GM21423 (cell line): ENCODE data around the gene B4GALT2.

Experiments
- ATAC-seq: cut with Tn5 transposase; IDR thresholded peaks from one replicate; pipeline ENCODE4 v1.9.1; 2021; ENCODE audit warnings: mild to moderate bottlenecking, moderate library complexity; ENCODE audit not compliant: unreplicated experiment

B4GALT2 gene, protein sequence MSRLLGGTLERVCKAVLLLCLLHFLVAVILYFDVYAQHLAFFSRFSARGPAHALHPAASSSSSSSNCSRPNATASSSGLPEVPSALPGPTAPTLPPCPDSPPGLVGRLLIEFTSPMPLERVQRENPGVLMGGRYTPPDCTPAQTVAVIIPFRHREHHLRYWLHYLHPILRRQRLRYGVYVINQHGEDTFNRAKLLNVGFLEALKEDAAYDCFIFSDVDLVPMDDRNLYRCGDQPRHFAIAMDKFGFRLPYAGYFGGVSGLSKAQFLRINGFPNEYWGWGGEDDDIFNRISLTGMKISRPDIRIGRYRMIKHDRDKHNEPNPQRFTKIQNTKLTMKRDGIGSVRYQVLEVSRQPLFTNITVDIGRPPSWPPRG

DNA sequence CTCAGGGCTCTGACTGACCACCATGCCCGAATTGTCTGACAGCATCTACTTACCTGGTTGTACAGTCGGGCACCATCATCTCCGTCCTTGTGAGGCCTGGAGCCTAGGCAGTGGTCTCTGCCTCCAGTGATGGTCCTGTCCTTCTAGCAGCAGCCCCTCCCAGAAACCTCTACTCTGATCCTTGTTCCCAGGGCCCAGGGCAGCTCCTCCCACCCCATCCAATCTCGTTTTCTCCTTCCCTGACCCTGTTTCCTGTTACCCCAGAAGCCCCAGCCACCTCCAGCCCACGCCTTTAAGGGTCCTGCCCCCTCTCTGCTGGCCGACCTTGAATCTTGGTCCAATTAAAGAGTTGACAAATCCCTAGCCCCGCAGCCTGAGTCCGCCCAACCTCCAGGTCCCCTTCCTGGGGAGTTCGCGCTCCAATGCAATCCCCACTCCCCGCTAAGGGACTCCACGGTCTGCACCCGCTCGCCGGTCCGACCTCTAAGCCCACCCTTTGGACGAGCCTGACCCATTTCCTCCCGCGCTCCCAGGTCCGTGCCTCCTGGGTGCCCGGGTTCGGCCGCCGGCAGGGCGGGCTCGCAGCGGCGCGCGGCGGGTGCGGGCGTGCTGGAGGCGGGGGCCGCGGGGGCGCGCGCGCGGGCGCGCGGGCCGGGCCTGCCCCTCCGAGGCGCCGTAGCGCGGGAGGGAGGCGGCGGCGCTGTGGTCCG is at the start of gene B4GALT2:
Gene B4GALT2 (plus strand): TSS at position 660 of the 710 bp plus-strand sequence. CDS start 1,951 bp downstream, outside the sequence.
- no peak for ATAC-seq

DNA sequence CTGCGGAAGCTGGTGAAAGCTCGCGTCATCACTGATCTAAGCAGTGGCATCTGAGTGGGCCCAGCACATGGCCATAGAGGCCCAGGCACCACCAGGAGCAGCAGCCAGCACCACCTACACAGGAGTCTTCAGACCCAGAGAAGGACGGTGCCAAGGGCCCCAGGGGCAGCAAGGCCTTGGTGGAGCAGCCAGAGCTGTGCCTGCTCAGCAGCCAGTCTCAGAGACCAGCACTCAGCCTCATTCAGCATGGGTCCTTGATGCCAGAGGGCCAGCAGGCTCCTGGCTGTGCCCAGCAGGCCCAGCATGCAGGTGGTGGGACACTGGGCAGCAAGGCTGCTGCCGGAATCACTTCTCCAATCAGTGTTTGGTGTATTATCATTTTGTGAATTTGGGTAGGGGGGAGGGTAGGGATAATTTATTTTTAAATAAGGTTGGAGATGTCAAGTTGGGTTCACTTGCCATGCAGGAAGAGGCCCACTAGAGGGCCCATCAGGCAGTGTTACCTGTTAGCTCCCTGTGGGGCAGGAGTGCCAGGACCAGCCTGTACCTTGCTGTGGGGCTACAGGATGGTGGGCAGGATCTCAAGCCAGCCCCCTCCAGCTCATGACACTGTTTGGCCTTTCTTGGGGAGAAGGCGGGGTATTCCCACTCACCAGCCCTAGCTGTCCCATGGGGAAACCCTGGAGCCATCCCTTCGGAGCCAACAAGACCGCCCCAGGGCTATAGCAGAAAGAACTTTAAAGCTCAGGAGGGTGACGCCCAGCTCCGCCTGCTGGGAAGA is 48.7 kb upstream of the B4GALT2 start:
- no peak for ATAC-seq

DNA sequence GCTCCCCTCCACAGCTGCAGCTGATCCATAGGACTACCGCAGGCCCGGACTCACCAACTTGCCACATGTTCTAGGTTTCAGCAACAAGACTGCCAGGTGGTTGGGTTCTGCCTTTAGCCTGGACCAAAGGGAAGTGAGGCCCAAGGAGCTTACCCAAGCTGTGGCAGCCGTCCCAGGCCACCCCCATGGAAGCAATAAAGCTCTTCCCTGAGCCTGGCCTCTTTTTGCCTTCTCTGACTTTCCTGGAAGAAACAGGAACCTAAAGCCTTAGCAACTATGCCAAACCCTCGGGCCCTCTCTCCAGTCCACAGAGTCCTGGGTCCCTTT is 48.1 kb upstream of the B4GALT2 start:
- ATAC-seq = no peak

DNA sequence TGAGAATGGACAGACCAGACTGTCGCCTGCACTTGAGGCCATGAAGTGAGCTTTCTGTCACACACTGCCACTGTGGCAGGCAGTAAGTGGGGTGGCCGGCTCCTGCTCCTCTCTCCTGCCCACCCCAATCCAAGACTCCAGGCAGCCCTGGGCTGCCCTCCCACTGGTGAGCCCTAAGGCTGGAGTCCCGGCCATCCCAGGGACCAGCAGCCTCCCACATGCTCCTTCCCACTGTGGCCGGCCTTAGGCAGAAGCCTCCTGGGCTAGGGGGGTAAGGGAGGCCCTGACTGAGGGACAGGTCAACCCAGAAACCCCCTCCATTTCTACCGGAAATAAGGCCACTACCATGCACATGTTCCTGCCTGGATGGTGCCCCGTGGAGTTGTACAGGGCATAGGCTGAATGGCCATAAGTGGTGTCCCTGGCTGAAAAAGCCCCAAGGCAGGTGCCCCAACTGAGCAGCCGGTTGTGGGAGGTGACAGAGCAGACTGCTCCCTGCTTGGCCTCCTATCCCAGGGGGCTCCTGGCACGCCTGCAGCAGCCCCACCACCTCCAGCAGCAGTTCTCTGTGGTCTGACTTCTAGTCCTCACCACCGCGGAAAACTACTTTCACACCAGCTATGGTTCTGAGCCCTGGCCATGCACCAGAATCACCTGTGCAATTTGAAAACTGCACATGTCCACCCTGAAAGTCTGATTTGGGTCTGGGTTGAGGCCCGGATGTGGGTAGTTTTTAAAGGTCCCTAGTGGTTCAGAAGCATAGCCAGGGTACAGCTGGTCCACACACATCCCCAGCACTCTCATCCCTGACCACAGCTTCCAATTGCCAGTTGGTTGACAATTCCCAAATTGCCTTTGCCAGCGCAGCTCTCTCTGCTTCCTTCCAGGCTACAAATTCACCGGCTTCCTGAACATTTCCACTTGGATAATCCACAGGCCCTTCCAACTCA is 47.0 kb upstream of the B4GALT2 start:
- ATAC-seq = no peak

DNA sequence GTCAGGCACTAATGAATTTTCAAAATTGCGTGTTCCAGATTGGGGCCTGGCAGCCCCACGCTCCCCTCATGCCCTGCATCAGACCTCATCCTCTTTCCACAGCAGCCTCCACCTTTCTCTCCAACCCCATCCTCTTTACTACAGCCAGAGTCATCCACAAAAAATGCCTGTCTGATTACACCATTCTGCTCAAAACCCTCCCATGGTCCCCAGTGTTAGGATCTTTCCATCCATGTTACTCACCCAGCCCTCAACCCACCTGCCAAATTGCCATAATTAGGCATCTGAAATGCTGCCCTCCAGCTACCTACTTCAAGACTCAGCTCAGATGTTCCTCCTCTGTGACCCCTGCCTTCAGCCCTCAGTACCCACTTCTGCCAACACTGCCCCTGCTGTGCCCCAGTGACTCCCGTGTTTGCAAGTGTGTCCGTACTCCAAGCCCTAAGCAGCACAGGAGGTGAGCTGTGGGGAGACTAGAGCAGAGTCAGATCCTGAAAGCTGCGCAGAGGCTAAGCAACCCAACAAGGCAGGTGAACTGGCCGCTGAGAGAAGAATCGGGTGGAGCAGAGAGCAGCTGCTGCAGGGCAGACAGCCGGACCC is 46.1 kb upstream of the B4GALT2 start:
- ATAC-seq = no peak

DNA sequence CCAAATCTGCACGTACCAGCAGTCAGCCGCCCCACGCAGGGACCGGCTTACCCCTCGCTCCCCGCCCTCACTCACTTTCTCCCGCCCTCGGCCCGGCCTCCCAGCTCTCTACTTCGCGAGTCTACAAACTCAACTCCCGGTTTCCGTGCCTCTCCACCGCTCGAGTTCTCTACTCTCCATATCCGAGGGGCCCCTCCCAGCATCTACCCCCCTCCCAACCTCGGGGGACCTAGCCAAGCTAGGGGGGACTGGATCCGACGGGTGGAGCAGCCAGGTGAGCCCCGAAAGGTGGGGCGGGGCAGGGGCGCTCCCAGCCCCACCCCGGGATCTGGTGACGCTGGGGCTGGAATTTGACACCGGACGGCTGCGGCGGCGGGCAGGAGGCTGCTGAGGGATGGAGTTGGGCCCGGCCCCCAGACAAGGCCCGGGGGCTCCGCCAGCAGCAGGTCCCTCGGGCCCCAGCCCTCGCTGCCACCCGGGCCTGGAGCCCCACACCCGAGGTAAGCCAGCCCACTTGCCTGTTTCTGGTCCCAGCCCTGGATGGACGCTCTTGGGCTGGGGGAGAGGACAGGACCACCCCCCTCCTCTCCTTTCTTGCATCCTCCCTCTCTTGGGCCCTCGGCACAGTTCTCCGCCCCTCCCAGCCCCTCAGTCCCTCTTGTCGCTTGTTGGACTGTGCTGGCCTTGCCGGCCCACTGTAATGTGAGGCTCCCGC is 45.5 kb upstream of the B4GALT2 start, which contains the start of gene ARTN:
Gene ARTN (plus strand): TSS at position 416 of the 715 bp plus-strand sequence. CDS start 1,856 bp downstream, outside the sequence.
- ATAC-seq = no peak

DNA sequence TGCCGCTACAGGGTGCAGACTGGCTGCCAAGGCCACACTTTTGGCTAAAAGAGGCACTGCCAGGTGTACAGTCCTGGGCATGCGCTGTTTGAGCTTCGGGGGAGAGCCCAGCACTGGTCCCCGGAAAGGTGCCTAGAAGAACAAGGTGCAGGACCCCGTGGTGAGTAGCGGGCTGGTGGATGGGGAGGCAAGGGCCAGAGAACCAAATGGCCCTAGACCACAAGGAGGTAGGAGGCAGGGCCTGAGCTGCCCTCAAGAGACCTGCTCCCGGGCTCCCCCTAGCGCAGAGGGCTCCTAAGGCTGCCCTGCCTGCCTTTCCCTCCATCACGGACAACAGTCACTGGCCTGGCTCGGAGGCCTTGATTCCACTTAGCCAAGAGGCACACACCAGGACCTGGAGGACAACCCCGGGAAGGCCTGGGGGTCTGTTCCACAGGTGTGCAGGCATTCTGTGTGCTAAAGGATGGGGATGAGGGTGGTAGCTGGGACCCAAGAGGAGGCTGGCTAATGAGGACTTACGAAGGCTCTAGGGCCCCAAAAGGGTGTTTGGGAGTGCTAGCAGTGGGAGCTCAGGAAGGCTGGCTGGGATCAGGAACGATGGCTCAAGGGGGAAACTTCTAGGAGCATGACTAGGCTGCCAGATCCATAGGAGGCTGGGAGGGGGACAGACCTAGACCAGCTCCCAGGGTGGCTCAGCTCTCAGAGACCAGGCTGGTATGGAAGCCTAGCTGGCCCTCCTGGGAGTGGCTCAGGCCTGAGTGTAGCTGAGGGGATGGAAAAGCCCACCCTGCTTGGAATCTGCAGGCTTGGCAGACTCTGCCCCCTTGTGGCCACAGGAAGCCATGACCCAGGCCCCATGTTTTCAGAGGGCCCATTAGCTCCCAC is 44.7 kb upstream of the B4GALT2 start:
- ATAC-seq = no peak

DNA sequence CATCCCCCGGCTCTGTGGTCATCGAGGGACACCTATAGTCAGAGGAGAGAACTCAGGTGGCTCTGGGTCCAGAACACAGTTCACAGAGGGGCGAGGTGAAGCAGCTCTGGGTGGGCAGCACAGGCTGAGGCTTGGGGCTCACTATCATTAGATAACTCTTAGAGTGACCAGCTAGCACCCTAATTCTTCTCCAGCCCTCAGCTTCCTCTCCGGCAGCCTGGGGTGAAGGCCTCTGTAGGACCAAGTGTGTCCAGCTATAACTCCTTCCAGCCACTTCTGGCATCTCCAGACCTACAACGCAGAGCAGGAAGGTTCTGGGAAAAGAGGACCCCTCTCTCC is 44.1 kb upstream of the B4GALT2 start:
- ATAC-seq = no peak

DNA sequence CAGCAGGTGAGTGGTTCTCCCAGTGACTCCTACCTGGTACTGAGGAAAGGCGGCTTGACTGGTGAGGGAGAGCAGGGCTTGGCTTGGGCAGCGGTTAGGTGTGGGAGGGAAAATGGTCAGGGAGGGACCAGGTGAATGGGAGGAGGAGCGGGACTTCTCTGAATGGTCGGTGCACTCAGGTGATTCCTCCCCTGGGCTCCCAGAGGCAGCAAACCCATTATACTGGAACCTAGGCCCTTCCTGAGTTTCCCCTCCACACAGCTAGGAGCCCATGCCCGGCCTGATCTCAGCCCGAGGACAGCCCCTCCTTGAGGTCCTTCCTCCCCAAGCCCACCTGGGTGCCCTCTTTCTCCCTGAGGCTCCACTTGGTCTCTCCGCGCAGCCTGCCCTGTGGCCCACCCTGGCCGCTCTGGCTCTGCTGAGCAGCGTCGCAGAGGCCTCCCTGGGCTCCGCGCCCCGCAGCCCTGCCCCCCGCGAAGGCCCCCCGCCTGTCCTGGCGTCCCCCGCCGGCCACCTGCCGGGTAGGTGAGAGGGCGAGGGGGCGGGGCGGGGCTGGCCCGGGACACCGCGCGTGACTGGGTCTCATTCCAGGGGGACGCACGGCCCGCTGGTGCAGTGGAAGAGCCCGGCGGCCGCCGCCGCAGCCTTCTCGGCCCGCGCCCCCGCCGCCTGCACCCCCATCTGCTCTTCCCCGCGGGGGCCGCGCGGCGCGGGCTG is 43.1 kb upstream of the B4GALT2 start:
- ATAC-seq = no peak

DNA sequence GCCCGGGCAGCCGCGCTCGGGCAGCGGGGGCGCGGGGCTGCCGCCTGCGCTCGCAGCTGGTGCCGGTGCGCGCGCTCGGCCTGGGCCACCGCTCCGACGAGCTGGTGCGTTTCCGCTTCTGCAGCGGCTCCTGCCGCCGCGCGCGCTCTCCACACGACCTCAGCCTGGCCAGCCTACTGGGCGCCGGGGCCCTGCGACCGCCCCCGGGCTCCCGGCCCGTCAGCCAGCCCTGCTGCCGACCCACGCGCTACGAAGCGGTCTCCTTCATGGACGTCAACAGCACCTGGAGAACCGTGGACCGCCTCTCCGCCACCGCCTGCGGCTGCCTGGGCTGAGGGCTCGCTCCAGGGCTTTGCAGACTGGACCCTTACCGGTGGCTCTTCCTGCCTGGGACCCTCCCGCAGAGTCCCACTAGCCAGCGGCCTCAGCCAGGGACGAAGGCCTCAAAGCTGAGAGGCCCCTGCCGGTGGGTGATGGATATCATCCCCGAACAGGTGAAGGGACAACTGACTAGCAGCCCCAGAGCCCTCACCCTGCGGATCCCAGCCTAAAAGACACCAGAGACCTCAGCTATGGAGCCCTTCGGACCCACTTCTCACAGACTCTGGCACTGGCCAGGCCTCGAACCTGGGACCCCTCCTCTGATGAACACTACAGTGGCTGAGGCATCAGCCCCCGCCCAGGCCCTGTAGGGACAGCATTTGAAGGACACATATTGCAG is 42.4 kb upstream of the B4GALT2 start:
- no peak for ATAC-seq

DNA sequence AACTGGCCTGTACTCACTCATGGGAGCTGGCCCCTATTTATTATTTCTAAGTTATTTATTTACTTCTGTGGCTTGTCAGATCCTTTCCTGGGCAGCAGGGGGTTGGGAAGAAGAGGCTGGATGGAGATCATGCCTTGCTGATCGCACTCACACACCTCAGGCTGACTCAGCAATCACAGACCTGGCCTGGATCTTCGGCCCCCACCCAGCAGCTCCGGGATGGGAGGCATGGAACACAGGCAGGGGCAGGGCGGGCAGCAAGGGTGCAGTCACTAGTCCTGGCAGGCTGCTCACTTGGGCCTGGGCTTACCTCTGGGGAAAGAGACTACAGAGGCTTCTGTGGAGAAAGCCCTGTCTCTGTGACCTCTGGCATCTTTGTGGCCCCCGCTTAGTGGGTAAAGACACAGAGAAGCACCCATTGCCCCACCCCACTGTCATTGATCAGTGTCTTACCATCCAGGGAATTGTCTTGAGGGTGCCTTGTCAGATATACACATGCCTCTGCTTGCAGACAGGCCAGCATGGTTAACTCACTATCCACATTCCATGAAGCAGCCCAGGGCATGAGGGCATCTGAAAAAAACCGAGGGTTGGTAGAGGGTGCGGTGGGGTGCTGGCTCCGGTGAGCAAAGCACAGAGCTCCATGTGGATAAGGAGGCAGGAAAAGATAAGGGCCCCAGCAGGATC is 41.7 kb upstream of the B4GALT2 start:
- ATAC-seq = no peak

DNA sequence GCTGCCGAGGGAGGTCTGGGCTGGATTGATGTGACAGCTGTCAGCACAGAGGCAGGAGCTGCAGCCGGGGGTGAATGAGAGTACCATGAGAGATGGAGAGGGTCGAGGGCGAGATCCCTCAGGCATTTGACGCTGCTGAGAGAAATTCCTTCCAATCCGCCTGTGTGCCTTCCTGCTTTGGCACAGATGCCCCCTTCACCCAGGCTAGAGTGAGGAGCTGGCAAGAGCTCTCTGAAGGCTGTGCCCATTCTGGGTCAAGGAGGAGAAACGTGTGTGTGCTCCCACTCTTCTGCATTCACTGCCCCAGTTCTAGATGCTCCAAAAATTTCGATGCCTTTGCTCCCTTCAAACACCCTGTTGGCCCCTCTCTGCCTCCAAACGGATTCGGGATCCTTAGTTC is 40.6 kb upstream of the B4GALT2 start:
- no peak for ATAC-seq

DNA sequence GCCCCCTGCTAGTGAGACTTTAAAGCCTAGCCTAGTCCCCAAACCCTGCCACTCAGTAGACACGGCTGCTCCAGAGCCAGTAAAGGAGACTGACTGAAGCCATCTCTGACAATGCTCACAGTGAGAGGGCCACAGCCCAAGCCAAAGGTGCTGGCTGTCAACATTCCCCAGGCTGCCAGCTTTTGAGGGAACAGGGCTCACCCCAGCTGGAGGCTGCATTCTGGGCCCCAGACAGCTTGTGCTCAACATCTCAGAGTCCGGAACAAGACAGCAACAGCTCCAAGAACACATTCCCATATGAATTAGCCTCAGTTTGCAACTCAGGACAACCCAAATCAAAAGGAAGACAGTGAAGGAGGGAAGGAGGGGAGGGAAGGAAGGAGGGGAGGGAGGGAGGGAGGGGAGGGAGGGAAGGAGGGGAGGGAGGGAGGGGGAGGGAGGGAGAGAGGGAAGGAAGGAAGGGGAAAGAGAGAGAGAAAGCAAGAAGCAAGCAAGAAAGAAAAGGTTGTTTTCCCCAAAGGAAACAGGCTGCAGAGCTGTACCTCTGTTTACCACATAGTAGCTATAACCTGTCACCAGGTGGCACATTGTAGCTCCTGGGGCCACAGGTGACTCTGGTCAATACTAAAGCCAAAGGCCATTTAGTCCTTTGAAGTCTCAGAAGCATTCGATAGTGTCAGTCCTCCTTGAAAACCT is 40.0 kb upstream of the B4GALT2 start:
- ATAC-seq = no peak

DNA sequence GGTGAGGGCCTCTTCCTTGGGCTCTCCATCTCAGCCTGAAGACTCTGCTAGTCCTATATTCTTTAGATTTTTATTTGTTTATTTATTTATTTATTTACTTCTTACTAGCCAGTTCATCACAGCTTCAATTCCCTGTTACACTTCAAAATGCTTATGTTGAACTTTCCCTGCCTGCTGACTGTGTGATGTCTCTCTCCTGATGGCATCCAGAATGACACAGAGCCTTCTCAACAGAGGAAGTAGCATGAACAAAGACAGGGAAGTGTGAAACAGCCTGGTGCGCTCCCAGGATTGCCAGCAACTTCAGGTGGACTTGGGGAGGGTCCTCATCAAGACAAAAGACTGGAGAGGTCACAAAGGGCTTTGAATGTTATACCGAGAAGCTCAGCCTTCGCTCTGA is 36.6 kb upstream of the B4GALT2 start:
- no peak for ATAC-seq

DNA sequence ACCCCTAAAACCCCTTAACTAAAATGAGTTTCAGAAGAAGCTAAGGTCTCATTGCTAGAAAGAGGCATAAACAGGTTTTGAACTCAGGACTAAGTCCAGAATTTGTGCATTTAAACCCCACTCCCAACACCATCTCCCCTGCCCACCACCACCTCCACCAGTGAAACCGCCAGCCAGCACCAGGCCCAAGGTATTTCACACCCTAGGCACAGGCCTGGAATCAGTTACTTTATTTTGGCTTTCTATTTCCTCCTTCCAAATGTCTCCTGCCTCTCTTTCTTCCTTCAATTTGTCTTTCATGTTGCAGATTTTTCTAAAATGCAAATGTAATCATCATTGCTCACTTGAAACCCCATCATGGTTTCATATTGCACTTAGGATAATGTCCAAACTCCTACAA is 34.1 kb upstream of the B4GALT2 start:
- no peak for ATAC-seq

DNA sequence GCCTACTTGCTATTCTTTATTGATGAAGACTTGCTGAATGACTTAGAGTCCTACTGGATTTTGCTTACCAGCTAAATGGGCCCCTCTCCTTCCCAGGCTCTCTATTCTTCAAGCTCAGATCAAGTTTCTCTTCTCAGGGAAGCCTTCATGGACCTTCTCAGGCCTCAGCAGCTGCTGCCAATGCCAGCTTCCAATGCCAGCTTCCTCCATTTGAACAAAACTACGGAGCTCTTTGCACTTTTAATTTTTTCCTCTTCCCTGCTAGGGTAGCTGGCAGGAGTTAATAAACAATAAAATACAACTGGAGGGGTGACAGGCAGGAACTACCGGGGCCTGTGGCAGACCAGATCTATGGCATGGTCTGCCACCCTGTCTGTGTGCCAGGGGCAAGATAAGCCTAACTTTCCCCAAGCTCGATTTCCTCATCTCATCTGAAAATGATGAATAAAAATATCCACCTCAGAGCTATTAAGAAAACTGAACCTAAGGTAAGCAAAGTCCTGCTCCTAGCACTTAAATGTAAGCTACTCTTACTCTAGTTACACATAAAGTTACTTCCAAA is 33.3 kb upstream of the B4GALT2 start:
- no peak for ATAC-seq
